Stimulated activated CD4-positive, alpha-beta T cell treated with anti-CD3 and anti-CD28 coated beads, Interleukin-15, amount 100 ng/mL, for 24 hours (primary cell): ENCODE data around the gene MGLL.

Experiments
- DNase-seq: peaks from one replicate; pipeline ENCODE4 v3.0.0-alpha.2; 2020

MGLL gene

DNA sequence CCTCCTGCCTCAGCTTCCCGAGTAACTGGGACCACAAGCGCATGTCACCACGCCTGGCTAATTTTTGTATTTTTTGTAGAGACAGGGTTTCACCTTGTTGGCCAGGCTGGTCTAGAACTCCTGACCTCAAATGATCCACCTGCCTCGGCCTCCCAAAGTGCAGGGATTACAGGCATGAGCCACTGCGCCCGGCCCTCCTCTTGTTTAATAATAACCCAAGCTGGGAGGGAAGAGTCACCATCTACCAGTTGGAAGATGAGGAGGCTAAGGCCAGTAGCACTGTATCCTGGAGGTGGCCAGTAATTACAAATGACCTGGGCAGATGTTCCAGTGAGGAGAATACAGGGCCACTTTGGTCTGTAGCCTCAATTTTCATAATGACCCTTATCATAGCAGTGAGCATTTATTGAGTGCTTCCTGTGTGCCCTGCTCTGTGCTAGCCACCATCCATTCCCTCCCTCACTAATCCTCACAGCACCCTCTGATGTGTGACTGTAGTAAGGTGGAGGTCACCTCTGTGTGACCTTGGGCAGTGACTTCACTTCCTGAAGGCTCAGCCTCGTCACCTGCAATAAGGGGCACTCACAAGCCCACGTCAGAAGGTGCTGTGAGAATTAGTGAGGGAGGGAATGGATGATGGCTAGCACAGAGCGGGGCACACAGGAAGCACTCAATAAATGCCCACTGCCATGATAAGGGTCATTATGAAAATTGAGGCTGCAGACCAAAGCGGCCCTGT lies 85.3 kb downstream of the MGLL start:
- DNase-seq: no peak

DNA sequence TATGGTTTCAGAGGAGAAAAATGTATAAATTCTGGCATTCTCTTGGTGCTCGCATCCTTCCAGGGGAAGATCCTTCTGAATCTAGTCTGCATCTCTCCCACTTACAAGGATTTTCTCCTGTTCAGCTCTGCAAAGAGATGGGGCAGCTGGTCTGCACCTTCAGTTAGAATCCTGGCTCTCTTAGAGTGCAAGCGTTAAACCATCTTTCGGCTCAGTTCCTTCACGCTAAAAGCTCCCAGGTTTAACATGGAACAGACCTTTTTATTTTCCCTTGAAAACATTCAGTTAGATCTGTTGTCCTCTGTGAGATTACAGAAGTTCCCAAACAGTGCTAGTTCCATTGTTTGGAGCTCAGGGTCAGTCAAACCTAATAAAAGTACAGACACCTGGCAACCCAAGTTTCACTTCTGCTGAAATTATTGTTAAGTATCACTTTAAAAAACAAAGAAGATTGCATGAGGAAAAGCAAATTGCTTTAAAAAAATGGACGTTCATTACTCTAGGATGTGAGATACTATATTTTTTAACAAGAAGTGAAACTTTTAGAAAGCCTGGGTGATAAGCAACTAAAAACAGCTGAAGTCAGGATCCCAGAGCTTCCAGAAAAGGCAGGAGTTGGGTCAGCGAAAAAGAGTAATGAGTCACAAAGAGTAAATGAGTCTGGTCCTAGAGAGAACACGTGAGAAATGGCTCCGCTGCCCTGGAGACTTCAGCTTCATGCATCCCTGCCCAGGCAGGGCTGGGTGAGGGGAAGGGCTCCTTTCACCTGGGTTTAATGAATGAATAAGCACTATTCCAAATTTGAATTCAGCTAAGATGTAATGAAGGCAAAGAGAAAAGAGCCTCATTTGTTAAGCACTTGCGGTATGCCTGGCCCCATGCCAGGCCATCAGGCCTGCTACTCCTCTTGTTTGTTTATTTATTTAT lies 86.3 kb downstream of the MGLL start:
- DNase-seq: no peak

DNA sequence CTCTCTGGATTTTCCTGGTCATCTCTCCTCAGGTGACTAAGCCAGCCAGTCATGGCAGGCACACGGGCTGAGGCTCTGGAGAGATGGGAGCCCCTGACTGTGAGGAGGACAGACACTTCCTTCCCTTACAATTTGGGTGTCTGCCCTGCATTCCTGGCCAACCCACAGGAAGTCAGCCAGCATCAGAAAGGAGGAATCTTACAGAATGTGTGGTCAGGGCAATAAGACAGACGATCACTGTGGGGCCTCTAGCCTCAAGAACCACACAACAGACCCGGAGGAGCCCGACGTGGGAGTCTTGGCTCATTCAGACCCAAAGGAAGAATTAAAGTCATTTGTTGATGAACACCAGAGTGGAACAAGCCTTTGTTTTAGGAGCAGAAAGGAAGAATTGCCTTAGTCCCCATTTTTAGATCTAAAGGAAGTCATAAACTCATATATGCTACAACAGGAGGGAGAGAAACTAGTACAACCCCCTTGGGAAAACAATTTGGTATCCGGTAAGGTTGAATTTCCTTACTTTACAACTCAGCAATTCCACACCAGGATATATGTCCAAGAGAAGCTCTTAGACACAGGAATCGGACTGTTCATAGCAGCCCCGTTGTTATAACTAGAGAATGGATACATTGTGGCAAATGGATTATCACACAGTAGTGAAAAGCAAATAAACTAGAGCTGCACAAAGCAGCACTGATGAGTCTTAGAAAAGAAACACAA lies 87.4 kb downstream of the MGLL start:
- no peak for DNase-seq

DNA sequence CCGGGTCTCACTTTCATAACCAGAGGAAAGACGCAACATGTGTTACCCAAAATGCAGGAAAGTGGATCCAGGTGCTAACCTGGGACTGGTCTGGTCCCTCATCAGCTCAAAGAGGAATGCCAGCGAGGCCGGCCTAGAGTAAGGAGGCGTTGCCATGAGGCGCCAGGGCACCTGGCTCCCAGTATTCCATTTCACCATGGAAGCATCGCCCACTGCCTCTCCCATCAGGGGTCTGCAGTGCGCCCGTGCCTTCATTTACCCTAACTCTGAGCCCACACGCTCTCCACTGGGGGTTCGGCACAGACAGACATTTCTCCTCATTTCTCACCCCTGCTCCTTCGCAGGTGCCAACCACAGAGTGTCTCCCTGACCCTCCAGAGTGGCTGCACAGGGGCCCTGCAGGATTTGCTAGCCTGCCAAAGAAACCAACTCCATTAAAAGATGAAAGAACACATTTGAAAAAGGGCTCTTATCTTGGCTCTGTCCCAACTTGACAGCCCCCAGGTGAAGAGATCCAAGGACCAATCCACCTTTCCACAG lies 88.1 kb downstream of the MGLL start:
- DNase-seq: no peak

- no peak for DNase-seq
Measured at GRCh38 chr3:127733781-127734180, 88.5 kb downstream of the MGLL start.

GRCh38 chr3:127732879-127733350 lies 89.4 kb downstream of the MGLL start:
- DNase-seq: no peak

GRCh38 chr3:127732303-127732702 lies 90.0 kb downstream of the MGLL start:
- DNase-seq: no peak

GRCh38 chr3:127731546-127732289 lies 90.6 kb downstream of the MGLL start:
- DNase-seq: no peak

GRCh38 chr3:127730666-127731295 lies 91.5 kb downstream of the MGLL start:
- no peak for DNase-seq

- no peak for DNase-seq
Measured at GRCh38 chr3:127730171-127730570, 92.1 kb downstream of the MGLL start.

DNA sequence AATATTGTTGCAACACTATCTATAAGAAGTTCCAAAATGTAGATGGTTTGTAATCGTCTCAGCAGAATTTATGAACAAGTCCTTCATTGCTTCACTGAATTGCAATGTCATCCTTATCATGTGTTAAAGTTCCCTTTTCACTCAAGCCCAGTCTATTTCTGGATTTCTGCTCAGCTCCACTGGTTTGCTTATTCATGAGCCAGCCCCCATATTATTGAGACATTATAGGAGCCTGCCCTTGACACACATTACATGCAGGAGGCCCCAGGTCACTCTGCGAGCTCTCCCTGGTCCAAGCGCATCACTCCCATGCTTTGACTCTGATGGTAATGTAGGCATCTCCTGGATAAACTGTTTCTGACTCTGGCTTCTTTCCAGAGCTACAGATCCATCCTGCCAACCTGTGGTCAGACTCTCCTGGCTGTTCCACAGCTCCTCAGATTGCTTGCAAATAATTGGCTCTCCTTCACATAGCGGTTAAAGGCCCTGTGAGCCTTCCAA lies 92.7 kb downstream of the MGLL start:
- DNase-seq: no peak

DNA sequence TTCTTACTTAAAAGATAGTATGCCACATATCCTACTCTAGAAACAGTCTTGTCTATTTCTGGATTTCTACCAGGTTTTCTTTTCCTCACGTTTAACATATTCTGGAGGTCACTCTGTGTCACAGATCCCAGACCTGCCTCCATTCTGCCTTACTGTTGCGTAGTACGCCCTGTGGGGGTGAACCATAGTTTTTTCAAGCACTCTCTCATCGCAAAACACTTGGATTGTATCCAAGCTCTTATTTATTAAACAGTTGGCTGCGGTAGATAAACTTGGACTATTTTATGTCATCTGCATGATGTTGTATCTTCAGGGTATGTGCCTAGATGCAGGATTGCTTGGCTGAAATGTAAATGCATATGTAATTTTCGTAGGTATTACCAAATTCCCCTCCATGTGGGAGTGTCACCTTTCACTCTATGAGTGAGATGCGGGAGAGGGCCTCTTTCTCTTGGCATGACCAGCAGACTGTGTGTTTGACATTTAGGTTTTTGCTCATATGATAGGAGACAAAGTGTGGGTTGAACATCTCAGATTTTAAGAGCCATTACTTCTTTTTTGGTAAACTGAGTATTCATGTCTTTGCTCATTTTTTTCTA lies 93.8 kb downstream of the MGLL start:
- DNase-seq: no peak

DNA sequence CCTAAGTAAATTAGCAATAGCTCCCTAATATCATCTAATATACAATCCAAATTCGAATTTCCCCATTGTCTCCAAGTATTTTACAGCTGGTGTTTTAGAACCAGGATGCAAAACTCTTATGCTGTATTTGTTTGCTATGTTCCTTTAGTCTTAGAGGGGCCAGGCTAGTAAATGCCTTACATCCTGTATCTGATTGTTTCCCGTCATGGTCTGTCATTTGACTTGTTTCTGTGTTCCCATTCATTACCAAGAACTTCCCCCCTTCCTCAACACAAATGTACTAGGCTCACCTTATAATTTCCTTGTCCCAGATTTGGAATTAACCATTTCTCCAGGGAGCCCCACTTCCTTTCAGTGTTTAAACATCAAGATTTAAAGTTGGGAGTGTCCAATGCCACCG lies 95.4 kb downstream of the MGLL start:
- no peak for DNase-seq

DNA sequence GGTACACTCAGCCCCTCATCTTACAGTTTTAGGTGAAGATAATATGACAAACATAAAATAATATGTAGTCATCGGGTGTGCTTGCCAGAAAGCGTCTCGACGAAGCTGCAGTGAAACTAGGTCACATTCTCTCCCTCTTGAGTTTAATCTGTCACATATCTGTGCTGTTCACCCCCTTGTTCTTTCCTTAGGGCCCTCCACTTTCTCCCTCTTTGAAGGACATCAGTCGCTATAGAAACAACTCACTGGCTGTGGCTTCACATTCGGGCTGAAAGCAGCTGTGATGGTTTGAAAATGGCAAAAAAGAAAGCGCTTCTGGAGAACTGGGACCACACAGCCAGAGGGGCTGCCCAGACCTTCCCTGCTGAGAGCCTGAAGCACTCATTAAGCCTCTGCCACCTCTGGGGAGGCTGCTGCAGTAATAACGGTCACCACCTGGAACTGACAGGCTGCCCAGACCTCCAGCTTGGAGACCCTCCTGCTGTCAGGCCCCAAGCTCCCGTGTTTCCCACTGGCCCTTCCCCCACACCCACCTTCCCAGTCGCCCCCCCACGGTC lies 99.2 kb downstream of the MGLL start:
- DNase-seq: no peak

- no peak for DNase-seq
Measured at GRCh38 chr3:127722091-127722784, 100.1 kb downstream of the MGLL start.

DNA sequence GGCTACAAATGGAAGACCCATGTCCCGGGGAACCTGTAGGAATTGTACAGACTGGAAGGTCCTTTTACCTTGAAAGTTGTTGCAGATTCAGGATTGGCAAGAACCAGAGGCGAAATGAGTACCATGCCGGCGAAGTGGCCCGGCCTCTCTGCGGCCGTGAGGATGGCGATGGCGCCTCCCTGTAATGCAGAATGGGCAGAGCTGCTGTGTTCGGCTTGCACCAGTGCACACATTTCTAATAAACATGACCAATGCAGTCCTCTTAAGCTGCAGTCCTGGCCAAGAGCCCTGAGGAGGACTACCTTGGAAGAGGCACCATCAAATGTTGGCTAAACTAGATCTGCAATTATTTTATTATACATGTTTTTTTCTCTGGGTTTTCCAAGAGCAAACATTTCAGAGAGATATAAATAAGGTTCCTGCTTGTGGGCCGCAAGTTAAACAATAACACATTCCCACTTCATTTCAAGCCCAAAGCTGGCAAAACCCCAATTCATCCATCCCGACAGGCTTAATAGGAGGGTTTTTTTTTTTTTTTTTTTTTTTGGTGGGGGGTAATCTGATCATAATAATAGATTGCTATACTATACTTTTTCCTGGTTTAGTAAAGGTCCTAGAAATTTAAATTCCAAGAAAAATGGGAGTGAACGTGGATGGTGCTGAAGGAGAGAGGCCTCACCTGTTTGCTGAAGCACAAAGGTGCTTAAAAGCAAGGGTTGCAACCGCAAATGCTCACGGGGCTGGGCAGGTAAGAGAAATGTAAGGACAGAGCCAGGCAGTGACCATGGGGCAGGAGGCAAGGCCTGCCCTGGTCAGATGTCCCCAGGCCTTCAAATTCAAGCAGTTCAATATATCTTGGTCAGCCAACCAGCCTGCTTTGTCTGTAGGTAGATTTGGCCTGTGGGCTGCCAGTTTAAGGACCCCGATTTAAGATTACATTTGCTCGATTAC lies 101.1 kb downstream of the MGLL start:
- no peak for DNase-seq

DNA sequence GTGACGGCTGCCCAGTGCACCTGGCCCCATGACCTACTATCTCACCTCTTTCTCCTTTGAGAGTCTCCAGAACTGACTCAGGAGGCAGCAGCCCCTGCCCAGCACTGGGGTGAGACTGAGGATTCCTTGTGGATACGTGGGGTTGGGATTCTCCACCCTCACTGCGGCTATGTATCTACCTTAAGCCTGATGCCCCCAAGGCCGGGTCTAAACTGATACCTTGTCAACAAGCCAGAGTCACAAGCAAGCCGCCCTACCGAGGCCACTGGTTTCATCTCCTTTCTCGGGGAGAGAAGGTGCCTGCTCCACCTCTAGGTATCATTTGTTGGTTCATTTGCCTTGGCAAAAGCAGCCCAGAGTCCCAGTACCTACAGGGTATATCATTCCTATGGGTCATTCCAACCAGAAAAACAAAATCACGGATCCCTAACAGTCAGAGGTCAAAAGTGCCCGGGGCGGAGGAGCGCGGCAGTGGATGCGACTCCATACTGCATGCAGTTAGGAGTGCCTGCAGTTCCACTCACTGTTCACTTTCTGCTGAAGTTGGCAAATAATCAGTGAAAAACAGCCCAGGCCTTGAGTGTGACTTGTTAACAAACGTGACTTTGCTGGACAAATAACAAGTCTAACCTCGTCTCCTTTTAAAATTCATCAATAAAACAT lies 102.0 kb downstream of the MGLL start:
- no peak for DNase-seq

DNA sequence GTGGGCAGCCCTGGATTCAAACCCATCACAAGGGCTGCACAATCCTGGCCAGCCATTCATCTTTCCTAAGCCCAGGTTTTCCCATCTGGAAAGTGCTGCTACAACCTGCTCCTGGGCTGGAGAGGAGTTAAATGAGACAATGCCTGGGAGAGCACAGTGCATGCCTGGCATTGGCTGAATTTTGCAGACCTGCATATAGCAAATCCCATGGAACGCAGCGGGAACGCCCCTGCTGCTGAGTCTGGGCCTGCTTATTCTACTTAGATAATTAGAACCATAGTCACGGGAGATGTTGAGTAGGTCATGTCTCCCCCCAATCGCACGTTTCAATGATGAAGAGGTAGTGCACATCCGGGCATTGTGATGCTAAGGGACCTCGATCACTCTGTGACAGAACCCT lies 102.9 kb downstream of the MGLL start:
- no peak for DNase-seq

- no peak for DNase-seq
Measured at GRCh38 chr3:127718916-127719290, 103.4 kb downstream of the MGLL start.
